HG03442 (cell line): ENCODE measurements around the gene CCDC124.
"Not testable (repeated sequence)": the region's sequence is repeated elsewhere in the genome, so short reads cannot be mapped to it uniquely, and the experiment has no call there.

Source experiments
- ATAC-seq: cut with Tn5 transposase; IDR thresholded peaks from one replicate; pipeline ENCODE4 v1.9.1; 2021; ENCODE audit warnings: mild to moderate bottlenecking, moderate library complexity; ENCODE audit not compliant: unreplicated experiment

Gene CCDC124

GRCh38 chr19:17932485-17933338 lies at the start of gene CCDC124:
TSS of gene CCDC124 (plus strand) at chr19:17933015. CDS start at chr19:17936421, 3,406 bp downstream.
- ATAC-seq, result peak; percentile 75

- no peak for ATAC-seq
Measured at GRCh38 chr19:17883627-17884410, 49.0 kb upstream of the CCDC124 start.

GRCh38 chr19:17886515-17886914 lies 46.3 kb upstream of the CCDC124 start:
- no peak for ATAC-seq

- not testable (repeated sequence) for ATAC-seq
Measured at GRCh38 chr19:17887221-17887620, 45.6 kb upstream of the CCDC124 start.

- no peak for ATAC-seq
Measured at GRCh38 chr19:17888260-17888659, 44.6 kb upstream of the CCDC124 start.

GRCh38 chr19:17889609-17890214 lies 43.1 kb upstream of the CCDC124 start:
- no peak for ATAC-seq

GRCh38 chr19:17893766-17894165 lies 39.0 kb upstream of the CCDC124 start:
- no peak for ATAC-seq

GRCh38 chr19:17902701-17903100 lies 30.1 kb upstream of the CCDC124 start:
- no peak for ATAC-seq

- no peak for ATAC-seq
Measured at GRCh38 chr19:17908244-17908643, 24.6 kb upstream of the CCDC124 start.

- ATAC-seq, result no peak
Measured at GRCh38 chr19:17909003-17909732, 23.6 kb upstream of the CCDC124 start.

- no peak for ATAC-seq
Measured at GRCh38 chr19:17910791-17911360, 21.9 kb upstream of the CCDC124 start.

GRCh38 chr19:17915940-17916593 lies 16.7 kb upstream of the CCDC124 start:
- no peak for ATAC-seq

GRCh38 chr19:17918151-17918550 lies 14.7 kb upstream of the CCDC124 start:
- ATAC-seq, result not testable (repeated sequence)

- not testable (repeated sequence) for ATAC-seq
Measured at GRCh38 chr19:17919122-17919521, 13.7 kb upstream of the CCDC124 start.

GRCh38 chr19:17920527-17920926 lies 12.3 kb upstream of the CCDC124 start:
- ATAC-seq, result no peak

GRCh38 chr19:17922138-17922537 lies 10.7 kb upstream of the CCDC124 start:
- no peak for ATAC-seq

- no peak for ATAC-seq
Measured at GRCh38 chr19:17926044-17926443, 6.8 kb upstream of the CCDC124 start.

GRCh38 chr19:17929056-17929455 lies 3.8 kb upstream of the CCDC124 start:
- ATAC-seq, result no peak

GRCh38 chr19:17931532-17932191 lies 1.2 kb upstream of the CCDC124 start:
- ATAC-seq, result no peak
